C4-2B (cell line): Measurements from ENCODE around the gene TMEM18.

ENCODE experiments used
- CTCF ChIP-seq: fragments of 450-650 bp; conservative IDR thresholded peaks from 2 replicates; pipeline ENCODE4 v1.5.1; 2017; ENCODE audit warnings: mild to moderate bottlenecking
- ZFX ChIP-seq: fragments of 450-650 bp; IDR thresholded peaks from 2 replicates; pipeline ENCODE4 v1.6.1; 2017

GRCh38 chr2:647691-648231 lies 29.4 kb downstream of the TMEM18 start:
- TF ChIP-seq CTCF (no peak), ZFX (no peak)
